Mammary epithelial cell (primary cell): ENCODE data around the gene EPG5.

Source experiments
- EZH2 ChIP-seq: IDR thresholded peaks from 2 replicates; pipeline ENCODE4 v1.6.1; 2012; ENCODE audit warnings: low read length, inconsistent platforms, borderline replicate concordance
- TF ChIP-seq, protein P1 (sequence below), 2 donors: IDR thresholded peaks in 1 of 2; conservative IDR thresholded peaks in 1 of 2; 2 replicates each; pipeline ENCODE4 v1.5.1; 2011 to 2012; ENCODE audit warnings: inconsistent platforms in 2 of 2, low read length in 2 of 2, mild to moderate bottlenecking in 2 of 2, control low read depth in 1 of 2, low read depth in 1 of 2; ENCODE audit not compliant: insufficient read depth in 1 of 2; ENCODE audit errors: extremely low read depth in 1 of 2

DNA sequence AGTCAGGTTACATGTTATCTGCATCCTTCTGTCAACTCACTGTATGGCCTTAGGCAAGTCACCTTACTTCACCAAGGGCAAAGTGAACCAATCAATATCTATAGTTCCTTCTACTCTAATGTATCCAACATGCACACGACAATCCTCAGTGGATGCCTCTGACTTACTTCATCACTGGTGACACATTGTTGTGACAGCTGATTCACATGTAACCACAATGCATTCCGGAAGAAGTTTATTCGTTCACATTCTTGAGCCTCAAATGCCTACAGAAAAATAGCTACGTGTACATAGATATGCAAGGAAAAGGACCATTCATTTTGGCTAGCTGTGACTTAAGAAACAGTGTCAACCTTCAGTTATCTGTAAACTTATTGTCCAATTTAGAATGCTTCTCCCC, 26.3 kb upstream of the EPG5 start:
- TF ChIP-seq, protein P1, sequence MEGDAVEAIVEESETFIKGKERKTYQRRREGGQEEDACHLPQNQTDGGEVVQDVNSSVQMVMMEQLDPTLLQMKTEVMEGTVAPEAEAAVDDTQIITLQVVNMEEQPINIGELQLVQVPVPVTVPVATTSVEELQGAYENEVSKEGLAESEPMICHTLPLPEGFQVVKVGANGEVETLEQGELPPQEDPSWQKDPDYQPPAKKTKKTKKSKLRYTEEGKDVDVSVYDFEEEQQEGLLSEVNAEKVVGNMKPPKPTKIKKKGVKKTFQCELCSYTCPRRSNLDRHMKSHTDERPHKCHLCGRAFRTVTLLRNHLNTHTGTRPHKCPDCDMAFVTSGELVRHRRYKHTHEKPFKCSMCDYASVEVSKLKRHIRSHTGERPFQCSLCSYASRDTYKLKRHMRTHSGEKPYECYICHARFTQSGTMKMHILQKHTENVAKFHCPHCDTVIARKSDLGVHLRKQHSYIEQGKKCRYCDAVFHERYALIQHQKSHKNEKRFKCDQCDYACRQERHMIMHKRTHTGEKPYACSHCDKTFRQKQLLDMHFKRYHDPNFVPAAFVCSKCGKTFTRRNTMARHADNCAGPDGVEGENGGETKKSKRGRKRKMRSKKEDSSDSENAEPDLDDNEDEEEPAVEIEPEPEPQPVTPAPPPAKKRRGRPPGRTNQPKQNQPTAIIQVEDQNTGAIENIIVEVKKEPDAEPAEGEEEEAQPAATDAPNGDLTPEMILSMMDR (conservative IDR thresholded peaks at IDR 0.05 in 1 of 2, IDR thresholded peaks at IDR 0.05 in 1 of 2; ENCODE audit: extremely low read depth in 1 of 2, insufficient read depth in 1 of 2, low read depth in 1 of 2, low read length in 2 of 2) = no peak
- TF ChIP-seq EZH2 = no peak
